Fibroblast of skin of left biceps (primary cell): ENCODE data around the gene RALA.
"Not testable (repeated sequence)": the region's sequence is repeated elsewhere in the genome, so short reads cannot be mapped to it uniquely, and the experiment has no call there.

Source experiments
- DNase-seq, 2 experiments: peaks; one replicate each; pipeline ENCODE4 v3.0.0-alpha.2; 2013; ENCODE audit warnings: low read depth in 2 of 2

Gene RALA

DNA sequence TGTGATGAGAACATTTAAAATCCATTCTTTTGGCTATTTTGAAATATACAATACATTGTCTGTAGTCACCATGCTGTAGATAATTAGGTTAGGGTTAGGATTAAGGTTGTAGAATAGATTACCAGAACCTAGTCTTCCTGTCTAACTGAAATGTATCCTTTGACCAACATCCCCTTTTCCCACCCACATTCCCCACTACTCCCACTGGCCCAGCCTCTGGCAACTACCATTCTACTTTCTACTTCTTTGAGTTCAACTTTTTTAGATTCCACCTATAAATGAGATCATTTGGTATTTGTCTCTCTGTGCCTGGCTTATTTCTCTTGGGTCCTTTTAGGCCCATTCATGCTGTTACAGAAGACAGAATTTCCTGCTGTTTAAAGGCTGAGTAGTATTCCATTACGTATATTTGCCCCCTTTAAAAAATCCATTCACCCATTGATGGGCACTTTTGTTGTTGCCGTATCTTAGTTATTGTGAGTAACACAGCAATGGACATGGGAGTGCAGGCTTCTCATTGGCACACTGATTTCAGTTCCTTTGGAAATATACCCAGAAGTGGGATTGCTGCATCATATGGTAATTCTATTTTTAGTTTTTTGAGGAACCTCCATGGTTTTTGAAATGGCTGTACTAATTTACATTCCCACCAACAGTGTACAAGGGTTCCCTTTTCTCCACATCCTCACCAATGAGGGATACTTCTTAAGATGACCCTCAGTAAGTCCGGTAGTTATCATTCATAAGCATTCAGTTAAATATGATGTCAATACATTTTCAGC, 104.0 kb downstream of the RALA start:
- DNase-seq, result no peak

DNA sequence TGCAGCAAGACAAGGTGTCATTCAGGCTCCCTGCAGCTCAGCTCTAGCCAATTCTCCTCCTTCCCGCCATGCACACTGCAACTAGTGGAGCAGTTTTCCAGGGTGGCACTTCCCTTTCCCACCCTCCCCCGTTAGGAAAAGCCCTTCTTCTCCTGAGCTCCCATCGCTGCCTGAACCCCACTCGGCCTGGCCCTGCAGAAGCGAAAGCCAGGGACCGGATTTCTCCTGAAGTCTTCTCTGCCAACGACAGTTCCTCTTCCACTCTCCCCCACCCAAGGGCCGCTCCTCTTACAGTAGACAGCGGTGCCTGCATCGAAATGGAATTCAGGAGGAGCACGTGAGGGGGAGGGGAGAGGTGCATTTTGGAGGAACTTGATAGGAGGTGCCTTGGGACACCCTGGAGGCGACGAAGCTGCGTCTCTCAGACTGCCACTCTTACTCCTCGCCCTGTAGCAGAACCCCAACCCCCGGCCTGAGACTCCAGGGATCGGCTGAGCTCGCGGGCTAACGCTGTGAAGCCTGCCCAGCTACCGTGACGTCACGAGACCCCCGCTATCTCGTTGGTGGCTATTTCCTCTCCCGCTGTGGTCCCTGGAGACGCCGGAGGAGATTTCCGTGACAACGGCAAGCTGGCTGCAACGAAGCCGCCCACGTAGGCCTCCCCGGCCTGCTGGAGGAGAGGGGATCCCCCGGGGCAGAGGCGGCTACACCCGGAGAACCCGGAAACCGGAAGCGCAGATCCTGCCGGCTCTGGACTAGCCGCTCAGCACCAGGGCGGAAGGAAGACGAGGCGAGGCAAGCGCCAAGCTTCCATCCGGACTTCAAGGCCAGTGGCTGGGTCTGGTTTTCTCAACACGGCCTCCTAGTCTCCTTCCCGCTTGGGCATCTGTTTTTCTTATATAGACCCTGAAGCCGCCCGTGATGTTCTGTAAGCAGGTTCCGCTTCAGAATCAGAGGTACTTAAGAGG, 109.7 kb downstream of the RALA start:
- peak; percentile 94 to 95 for DNase-seq

DNA sequence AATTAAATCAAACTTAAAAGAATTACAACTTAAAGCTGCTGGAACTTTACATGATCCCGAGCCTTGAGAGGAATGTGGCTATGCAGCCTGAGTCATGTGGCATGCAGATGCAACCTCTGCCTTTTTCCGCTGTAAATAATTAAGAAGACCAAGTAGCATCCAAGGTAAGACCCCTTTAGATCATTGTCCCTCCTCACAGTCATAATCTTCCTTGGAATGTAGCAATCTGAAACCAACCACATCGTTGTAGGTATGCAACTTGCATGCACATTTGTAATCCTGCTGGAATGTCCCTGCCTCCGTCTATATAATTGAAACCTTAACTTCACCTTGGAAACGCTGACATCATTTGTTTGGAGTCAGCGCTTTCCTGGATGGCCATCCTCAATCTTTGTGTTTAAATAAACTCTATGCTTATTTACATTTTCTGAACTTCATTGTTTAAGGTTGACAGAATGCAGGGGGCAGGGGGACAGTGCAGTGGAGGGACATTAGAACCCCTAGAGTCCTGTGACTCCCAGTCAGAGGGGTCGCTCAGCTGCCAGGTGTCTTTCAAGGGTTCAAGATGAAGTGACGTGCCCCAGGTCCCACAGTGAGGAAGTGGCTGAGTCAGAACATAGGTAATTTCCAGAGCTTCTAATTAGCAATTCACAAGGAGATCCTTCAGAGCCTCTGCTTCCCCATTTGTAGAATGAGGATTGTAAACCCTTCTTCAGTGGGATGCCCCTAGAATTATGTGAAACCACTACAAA, 110.7 kb downstream of the RALA start:
- DNase-seq, result peak; percentile 91

DNA sequence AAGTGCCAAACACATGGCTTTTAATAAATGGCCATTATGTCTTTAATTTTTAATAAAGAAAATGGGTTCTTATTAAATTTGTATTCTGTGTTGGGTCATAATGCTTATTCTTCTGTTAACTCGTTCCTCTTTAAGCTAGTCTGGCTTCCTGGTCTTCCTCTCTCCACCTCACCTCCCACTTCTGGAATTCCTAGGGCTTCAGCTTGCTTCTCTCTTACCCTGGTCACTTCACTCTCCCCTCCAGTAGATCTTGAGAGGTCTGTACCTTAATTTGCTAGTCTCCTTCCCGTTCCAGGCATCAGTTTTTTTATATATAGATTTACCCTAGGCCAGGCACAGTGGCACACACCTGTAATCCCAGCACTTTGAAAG, 111.2 kb downstream of the RALA start:
- no peak for DNase-seq

DNA sequence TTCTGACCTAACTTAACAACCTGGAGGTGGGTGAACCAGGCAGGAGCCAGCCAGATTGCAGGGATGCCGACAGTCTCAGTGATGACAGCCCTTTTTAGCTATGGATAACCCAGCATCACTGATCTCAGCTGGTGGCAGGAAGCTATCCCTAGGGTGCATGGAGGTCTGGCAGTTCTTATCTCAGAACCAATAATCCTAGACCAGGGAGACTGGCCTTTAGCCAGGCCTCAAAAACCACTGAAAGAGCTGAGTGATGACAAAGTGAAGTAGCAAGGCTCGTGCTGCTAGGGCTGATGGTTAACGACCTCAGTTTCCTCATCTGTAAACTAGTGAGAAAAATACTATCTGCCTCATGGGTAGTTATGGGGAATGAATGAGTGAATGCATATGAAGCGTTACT, 112.5 kb downstream of the RALA start:
- peak in 1 of 2 experiments; percentile 45 for DNase-seq

DNA sequence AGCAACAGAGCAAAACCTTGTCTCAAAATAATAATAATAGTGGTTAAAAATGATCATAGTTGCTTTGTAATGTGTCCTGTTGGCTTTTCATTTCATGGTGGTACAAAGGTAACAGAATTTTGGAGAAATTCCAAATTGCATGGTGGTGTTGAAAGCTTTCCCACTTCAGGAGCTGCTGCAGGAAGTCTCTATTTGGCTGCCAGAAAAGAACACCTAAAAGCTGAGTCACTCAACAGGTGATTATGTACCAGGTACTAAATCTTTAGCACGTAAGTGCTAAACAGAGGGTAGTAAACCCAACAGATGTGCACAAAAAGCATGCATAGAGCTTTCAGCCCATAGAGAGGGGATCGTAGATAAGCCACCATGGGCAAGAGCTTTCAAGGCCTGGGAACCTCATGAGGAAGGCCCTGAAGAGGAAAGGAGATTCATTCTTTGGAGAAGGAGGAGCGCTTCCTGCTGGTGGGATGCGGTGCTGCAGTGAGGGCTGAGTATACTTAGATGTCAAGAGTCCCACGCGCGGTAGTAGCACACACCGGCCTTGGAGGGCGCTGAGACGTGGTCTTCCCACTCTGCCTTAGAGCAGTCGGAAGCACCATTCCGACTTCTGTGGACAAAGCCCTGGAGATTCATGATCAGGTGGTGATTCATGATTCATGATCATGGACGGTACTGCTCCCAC, 118.7 kb downstream of the RALA start:
- DNase-seq, result no peak

DNA sequence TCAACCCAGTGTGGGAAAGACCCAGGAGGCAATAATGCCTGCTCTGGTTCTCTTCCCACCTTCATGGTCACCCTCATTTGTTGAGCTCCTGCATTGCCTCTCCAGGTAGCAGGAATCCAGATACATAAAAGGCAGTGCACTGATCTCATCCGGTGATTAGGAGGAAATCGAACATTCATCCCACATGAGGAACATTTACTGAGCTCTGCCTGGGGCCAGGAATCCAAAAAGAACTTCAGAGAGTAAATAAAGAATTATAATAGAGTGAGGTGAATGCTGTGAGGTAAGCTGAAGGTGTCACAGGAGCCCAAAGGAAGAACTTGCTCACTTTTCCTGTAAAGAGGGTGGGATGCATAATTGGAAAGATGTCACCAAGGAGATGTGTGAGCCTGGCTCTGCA, 121.2 kb downstream of the RALA start:
- DNase-seq, result no peak

DNA sequence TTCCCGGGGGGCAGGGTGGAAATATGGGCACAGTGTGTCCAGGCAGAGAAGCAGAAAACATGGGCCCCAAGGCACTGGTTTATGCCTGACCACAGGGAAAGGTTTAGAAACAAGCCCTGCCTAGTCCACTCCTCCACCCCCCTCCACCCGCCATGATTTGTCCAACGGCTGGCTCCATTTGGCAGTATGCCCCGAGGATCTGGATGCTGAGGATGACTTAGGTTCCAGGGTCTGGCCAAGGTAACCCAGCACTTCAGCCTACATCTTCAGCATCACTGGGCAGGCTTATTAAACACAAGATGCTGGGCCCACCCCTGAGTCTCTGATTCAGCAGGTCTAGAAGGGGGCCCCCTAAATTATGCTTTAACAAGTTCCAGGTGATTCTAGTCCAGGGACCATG, 121.9 kb downstream of the RALA start:
- DNase-seq, result no peak

DNA sequence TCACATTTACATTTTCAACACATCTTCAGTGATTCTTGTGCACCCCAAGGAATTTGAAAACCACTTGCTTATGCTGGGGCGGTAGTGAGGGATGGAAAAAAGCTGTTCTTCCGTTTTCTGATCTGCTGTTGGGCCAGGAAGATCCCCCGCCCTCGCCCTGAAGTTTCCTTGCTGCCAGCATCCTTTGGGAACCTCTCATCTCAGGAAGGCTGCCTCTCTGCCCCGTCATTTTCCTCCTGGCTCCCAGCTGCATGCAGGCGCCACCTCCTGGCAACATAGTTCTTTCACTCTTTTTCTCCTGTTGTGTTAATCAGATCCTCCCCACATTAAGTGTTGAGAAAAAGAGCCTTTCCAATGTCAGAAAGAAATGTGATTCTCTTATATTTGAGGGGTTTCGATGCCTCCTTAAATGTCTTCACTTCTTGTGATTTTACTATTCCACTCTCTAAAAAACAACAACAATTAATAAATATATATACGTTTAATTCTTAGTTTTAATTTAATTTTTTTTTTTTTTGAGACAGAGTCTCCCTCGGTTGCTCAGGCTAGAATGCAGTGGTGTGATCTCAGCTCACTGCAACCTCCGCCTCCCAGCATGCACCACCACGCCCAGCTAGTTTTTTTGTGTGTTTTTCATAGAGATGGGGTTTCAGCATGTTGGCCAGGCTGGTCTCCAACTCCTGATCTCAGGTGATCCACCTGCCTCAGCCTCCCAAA, 122.9 kb downstream of the RALA start:
- DNase-seq, result peak; percentile 58 to 62

DNA sequence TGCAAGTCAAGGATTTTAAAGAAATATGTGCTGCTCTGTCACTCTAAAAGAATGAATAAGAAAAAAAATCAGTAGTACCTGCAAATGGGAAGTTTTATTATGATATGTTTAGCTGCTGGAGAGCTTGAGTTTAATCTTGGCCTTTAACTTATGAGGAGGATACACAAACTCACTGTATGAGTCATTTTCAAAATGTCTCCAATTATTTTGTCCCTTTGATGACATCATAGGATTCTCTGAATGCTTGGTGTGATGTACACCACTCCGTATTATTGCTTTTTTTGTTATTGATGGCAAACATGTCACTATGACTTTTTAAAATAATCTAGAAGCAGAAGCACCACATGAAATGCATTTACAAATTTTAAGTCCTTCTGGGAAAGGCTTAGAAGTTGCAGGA, 125.8 kb downstream of the RALA start:
- peak in 1 of 2 experiments; percentile 33 for DNase-seq

DNA sequence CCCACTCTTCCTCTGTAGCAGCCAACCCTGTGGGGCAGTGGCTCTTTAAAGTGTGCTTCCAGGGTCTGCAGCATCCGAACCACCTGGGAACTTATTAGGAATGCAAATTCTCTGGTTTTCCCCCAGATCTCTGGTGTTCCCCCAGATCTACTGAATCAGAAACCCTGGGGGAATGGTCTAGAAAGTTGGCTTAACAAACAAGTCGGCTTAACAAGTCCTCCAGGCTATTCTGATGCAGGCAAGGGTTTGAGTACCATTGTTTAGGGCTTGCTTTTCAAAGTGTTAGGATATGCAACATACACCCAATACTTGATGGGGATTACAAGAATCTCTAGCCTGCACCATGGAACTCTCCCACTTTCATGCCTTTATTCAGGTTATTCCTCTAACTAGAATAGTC, 126.3 kb downstream of the RALA start:
- no peak for DNase-seq

DNA sequence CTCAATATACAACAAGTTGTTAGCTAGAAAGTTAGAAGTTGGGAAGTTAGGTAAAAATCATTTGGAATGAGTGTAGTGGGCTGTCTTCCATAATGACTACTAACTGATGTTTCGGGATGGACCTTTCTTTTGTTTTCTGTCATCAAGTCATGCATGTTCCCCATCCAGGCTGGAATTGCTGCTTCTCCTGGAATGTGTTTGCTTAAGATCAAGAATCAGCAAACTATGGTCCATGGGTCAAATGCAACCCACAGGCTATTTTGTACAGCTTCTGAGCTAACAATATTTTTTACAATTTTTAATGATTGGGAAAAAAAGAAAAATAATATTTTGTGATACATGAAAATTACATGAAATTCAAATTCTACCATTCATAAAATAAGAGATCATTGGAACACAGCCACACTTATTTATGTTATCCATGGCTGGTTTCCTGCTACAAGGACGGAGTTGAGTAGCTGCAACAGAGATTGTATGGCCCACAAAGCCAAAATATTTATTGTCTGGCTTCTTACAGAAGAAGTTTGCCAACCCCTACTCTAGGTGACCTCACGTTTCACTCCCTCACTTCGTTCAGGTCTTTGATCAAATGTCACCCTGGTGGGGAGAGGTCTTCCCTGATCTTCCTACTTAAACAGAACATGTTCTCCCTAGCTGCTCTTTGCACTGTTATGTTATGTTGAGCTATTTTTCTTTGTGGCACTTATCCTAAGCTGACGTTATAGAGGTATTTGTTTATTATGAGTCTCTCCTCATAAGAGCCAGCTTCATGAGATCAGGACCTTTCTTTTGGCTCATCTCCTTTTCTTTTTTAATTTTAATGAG, 127.1 kb downstream of the RALA start:
- no peak for DNase-seq

DNA sequence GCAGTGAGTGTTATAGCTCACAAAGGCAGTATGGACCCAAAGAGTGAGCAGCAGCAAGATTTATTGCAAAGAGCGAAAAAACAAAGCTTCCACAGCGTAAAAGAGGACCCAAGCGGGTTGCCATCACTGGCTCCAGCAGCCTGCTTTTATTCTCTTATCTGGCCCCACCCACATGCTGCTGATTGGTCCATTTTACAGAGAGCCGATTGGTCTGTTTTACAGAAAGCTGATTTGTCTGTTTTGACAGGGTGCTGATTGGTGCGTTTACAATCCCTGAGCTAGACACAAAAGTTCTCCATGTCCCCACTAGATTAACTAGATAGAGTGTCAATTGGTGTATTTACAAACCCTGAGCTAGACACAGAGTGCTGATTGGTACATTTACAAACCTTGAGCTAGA, 129.9 kb downstream of the RALA start:
- not testable (repeated sequence) for DNase-seq

DNA sequence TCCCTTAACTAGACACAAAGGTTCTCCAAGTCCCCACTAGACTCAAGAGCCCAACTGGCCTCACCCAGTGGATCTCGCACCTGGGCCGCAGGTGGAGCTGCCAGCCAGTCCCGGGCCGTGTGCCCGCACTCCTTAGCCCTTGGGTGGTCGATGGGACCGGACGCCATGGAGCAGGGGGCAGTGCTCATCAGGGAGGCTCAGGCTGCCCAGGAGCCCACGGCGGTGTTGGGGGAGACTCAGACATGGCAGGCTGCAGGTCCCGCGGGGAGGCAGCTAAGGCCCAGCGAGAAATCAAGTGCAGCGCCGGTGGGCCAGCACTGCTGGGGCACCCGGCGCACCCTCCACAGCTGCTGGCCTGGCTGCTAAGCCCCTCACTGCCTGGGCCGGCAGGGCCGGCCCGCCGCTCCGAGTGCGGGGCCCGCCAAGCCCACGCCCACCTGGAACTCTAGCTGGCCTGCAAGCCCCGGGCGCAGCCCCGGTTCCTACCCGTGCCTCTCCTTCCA, 130.5 kb downstream of the RALA start:
- no peak for DNase-seq

DNA sequence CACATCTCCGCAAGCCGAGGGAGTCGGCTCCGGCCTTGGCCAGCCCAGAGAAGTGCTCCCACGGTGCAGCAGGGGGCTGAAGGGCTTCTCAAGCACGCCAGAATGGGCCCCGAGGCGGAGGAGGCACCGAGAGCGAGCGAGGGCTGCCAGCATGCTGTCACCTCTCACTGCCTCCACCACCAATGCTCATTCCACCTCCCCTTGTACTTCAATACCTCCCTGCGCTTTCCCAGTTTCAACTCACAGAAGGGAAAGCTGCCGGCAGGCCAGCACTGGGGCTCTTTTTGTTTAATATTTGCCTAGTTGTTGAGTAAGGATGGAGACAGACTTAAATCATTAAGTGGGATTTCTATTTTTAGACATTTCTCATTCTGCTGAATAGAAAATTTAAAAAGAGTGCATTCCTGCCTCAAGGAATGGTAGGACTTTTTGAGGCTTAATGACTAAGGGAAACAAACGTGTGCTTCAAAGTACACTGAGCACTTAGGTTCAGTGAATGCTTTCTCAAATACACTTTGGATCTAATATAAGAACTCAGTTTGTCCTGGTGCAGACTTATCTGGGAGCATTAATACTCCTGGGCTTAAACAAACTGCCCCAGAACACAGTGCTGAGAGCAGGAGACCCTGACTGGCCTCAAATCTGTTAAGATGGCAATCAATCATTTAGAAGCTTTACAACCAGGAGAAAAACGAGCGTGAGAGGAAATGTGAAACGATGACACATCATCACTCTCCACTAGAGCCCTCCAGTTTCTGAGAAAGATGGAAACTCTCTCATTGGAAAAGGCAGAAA, 131.2 kb downstream of the RALA start:
- peak; percentile 44 to 53 for DNase-seq

DNA sequence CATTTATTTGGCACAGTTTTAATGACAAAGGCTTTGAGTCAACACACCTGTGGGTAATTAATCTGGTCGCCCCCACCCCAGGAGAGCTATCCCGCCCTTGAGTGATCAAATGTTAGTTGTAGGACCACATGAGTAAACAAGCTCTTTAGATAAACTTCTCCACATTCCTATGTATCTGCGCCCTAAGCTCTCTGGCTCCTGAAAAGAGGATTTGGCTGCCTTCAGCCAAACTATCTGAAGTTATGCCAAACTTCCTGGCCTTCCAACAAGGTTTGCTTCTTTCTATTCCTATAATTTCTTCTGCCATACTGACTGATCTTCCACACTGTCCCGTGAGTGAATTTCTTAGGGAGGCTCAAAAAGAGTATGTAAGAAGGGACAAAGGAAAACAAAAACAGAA, 134.2 kb downstream of the RALA start:
- DNase-seq, result no peak
